HG02588 (cell line): ENCODE data around the gene TRDN.

Source experiments
- ATAC-seq: cut with Tn5 transposase; IDR thresholded peaks from one replicate; pipeline ENCODE4 v1.9.1; 2021; ENCODE audit warnings: mild to moderate bottlenecking, moderate library complexity; ENCODE audit not compliant: unreplicated experiment

The TRDN gene

GRCh38 chr6:123420512-123420911, 216.2 kb downstream of the TRDN start:
- ATAC-seq = no peak

- ATAC-seq = no peak
Measured at GRCh38 chr6:123418071-123418470, 218.7 kb downstream of the TRDN start.

- ATAC-seq = no peak
Measured at GRCh38 chr6:123417535-123417934, 219.2 kb downstream of the TRDN start.

GRCh38 chr6:123415844-123416468, 220.8 kb downstream of the TRDN start:
- ATAC-seq = peak; percentile 92

GRCh38 chr6:123404975-123405374, 231.8 kb downstream of the TRDN start:
- no peak for ATAC-seq

GRCh38 chr6:123402052-123402451, 234.7 kb downstream of the TRDN start:
- ATAC-seq = peak; percentile 96

- no peak for ATAC-seq
Measured at GRCh38 chr6:123398072-123398471, 238.7 kb downstream of the TRDN start.

- no peak for ATAC-seq
Measured at GRCh38 chr6:123393331-123393730, 243.4 kb downstream of the TRDN start.

- no peak for ATAC-seq
Measured at GRCh38 chr6:123383718-123384117, 253.0 kb downstream of the TRDN start.

- ATAC-seq = no peak
Measured at GRCh38 chr6:123380257-123380656, 256.5 kb downstream of the TRDN start.

GRCh38 chr6:123372737-123373136, 264.0 kb downstream of the TRDN start:
- ATAC-seq = no peak

GRCh38 chr6:123363912-123364311, 272.8 kb downstream of the TRDN start:
- ATAC-seq = no peak

- no peak for ATAC-seq
Measured at GRCh38 chr6:123360359-123360758, 276.4 kb downstream of the TRDN start.

- no peak for ATAC-seq
Measured at GRCh38 chr6:123352705-123353104, 284.0 kb downstream of the TRDN start.

GRCh38 chr6:123352279-123352678, 284.5 kb downstream of the TRDN start:
- no peak for ATAC-seq

- ATAC-seq = no peak
Measured at GRCh38 chr6:123343836-123344235, 292.9 kb downstream of the TRDN start.

- no peak for ATAC-seq
Measured at GRCh38 chr6:123338394-123338793, 298.4 kb downstream of the TRDN start.

- ATAC-seq = no peak
Measured at GRCh38 chr6:123333000-123333756, 303.6 kb downstream of the TRDN start.

- ATAC-seq = no peak
Measured at GRCh38 chr6:123332070-123332469, 304.7 kb downstream of the TRDN start.

- no peak for ATAC-seq
Measured at GRCh38 chr6:123329337-123329736, 307.4 kb downstream of the TRDN start.

GRCh38 chr6:123323452-123324329, 313.1 kb downstream of the TRDN start:
- ATAC-seq = no peak

- ATAC-seq = no peak
Measured at GRCh38 chr6:123321020-123321419, 315.7 kb downstream of the TRDN start.
